CD4-positive, alpha-beta T cell (primary cell): Measurements from ENCODE around the gene ATP1A2. TPM values are rescaled to one million over a fixed set of nuclear protein-coding genes. Genes with fewer than 3 reads are reported as not detected.

ENCODE experiments used
- ATAC-seq: fragments of 200-7000 bp; cut with Tn5 transposase; one replicate; pipeline ENCODE4 v1.10.0; 2022; ENCODE audit warnings: mild to moderate bottlenecking; ENCODE audit not compliant: poor library complexity
- CTCF ChIA-PET: fragments of 350-600 bp; sonication (Branson Sonifier 250); formaldehyde crosslinking; loops from one replicate; lab custom pipeline; 2021; ENCODE audit warnings: antibody characterized with exemption, inconsistent platforms; lab: Charles Lee
- POLR2A ChIA-PET: fragments of 350-600 bp; sonication (Branson Sonifier 250); formaldehyde crosslinking; loops from one replicate; lab custom pipeline; 2021; ENCODE audit warnings: antibody characterized with exemption, inconsistent platforms; lab: Charles Lee
- DNase-seq, 14 experiments: peaks; one replicate each; pipeline ENCODE4 v3.0.0-alpha.2; 2013 to 2020; ENCODE audit warnings: mixed read lengths in 2 of 14
- H3K27ac ChIP-seq, 2 donors: one replicate each; pipeline versions ENCODE4 v1.5.1 to v1.7.0; 2013; ENCODE audit warnings: low read length in 2 of 2, low read depth in 1 of 2, mild to moderate bottlenecking in 1 of 2
- H3K27me3 ChIP-seq, 2 experiments: 1 replicate in 1 of 2; 2 replicates in 1 of 2; pipeline versions ENCODE4 v1.6.1 to v1.7.0; 2013; ENCODE audit warnings: low read length in 2 of 2, control low read depth in 1 of 2, mild to moderate bottlenecking in 1 of 2, moderate library complexity in 1 of 2; ENCODE audit not compliant: insufficient read depth in 2 of 2, control insufficient read depth in 1 of 2
- H3K36me3 ChIP-seq: one replicate; pipeline ENCODE4 v1.6.1; 2013; ENCODE audit warnings: low read length, control low read depth; ENCODE audit not compliant: insufficient read depth
- H3K4me1 ChIP-seq: one replicate; pipeline ENCODE4 v1.6.1; 2013; ENCODE audit warnings: low read length, control low read depth; ENCODE audit not compliant: insufficient read depth
- H3K4me3 ChIP-seq: one replicate; pipeline ENCODE4 v1.5.1; 2013; ENCODE audit warnings: mild to moderate bottlenecking, low read length, moderate library complexity
- H3K9me3 ChIP-seq, 2 experiments: 1 replicate in 1 of 2; 2 replicates in 1 of 2; pipeline versions ENCODE4 v1.6.1 to v1.7.0; 2013; ENCODE audit warnings: low read length in 2 of 2, mild to moderate bottlenecking in 2 of 2, control low read depth in 1 of 2, moderate library complexity in 1 of 2; ENCODE audit not compliant: control insufficient read depth in 1 of 2, insufficient read depth in 1 of 2
- H3K27ac Mint-ChIP-seq: one replicate; pipeline ENCODE4 v1.8.0; 2020; ENCODE audit warnings: mixed read lengths
- H3K27me3 Mint-ChIP-seq: one replicate; pipeline ENCODE4 v1.8.0; 2021; ENCODE audit warnings: mixed read lengths
- H3K36me3 Mint-ChIP-seq: one replicate; pipeline ENCODE4 v1.8.0; 2021; ENCODE audit warnings: low read depth, mixed read lengths
- H3K4me1 Mint-ChIP-seq: one replicate; pipeline ENCODE4 v1.8.0; 2021; ENCODE audit warnings: low read depth, mixed read lengths
- H3K4me3 Mint-ChIP-seq: one replicate; pipeline ENCODE4 v1.8.0; 2020; ENCODE audit warnings: mild to moderate bottlenecking, mixed read lengths
- H3K9me3 Mint-ChIP-seq: one replicate; pipeline ENCODE4 v1.8.0; 2020; ENCODE audit warnings: mixed read lengths
- CTCF ChIP-seq: fragments of 200-600 bp; IDR thresholded peaks from one replicate; pipeline ENCODE4 v1.8.0; 2022; ENCODE audit warnings: antibody characterized with exemption, mild to moderate bottlenecking
- intact Hi-C, 2 experiments: fragments of 100-400 bp; cut with DNase I in 1 of 2; cut with micrococcal nuclease in 1 of 2; formaldehyde crosslinking; loops; one replicate each; pipeline versions ENCODE4 v1.15.1 to v1.9.0; 2023 to 2025; cut with DNase I, micrococcal nuclease
- total RNA-seq, 174 experiments: library from RNA in 2 of 174; stranded (reverse) in 2 of 174; gene quantifications; one replicate each; pipeline ENCODE4 v1.2.3 and lab custom pipeline; 2021 to 2026

The ATP1A2 gene
- total RNA-seq, 2 experiments from 2014 or later = not detected

- Mint-ChIP-seq H3K27ac (no peak overlapping the region), H3K36me3 (no peaks in the 10 kb centered on the region), H3K4me3 (no peak overlapping the region), H3K4me1 (no peaks in the 10 kb centered on the region), H3K9me3 (no peaks in the 10 kb centered on the region), H3K27me3 (peaks cover 85% of the 10 kb centered on the region)
- Histone ChIP-seq H3K4me3 (no peak overlapping the region), H3K36me3 (no peaks in the 10 kb centered on the region), H3K27me3 (peaks cover 32 to 49% of the 10 kb centered on the region in 2 experiments), H3K27ac (no peak overlapping the region), H3K4me1 (no peaks in the 10 kb centered on the region), H3K9me3 (no peaks in the 10 kb centered on the region)
- DNase-seq (no peak), ATAC-seq (no peak)
- ChIA-PET CTCF (no interaction called here), POLR2A (no interaction called here)
- no peak for TF ChIP-seq CTCF
- intact Hi-C loops = no loop called here
These were observed 39.3 kb upstream of the ATP1A2 start for GRCh38 chr1:160076295-160076694.

GRCh38 chr1:160077486-160077885 is 38.1 kb upstream of the ATP1A2 start:
- no peak overlapping the region for H3K4me3 ChIP-seq
- no peaks in the 10 kb centered on the region for H3K36me3 ChIP-seq
- Mint-ChIP-seq H3K27me3 (peaks cover 86% of the 10 kb centered on the region), H3K27ac (no peak overlapping the region), H3K4me3 (no peak overlapping the region), H3K9me3 (no peaks in the 10 kb centered on the region), H3K4me1 (no peaks in the 10 kb centered on the region), H3K36me3 (no peaks in the 10 kb centered on the region)
- H3K4me1 ChIP-seq = no peaks in the 10 kb centered on the region
- DNase-seq (no peak), ATAC-seq (no peak)
- no peak overlapping the region for H3K27ac ChIP-seq
- POLR2A ChIA-PET = interaction anchor here (0.8 kb wide), 1 partner anchor 21 kb away, joined by 3 read pairs; the partner anchor contains the start of gene IGSF8
- H3K27me3 ChIP-seq = peaks cover 36 to 54% of the 10 kb centered on the region in 2 experiments
- intact Hi-C loops = no loop called here
- no peak for TF ChIP-seq CTCF
- no peaks in the 10 kb centered on the region for H3K9me3 ChIP-seq
- CTCF ChIA-PET = interaction anchor here (1.2 to 2.2 kb wide), 4 partner anchors 10 to 32 kb away, joined by 6 to 12 read pairs (median 8); partner anchors contain the start of gene IGSF8

- ChIA-PET POLR2A (interaction anchor here (0.6 to 1.5 kb wide), 4 partner anchors 8 to 20 kb away, joined by 3 read pairs; partner anchors contain the start of gene IGSF8), CTCF (interaction anchor here (0.6 to 3.5 kb wide), 11 partner anchors 8 to 1302 kb away, joined by 3 to 13 read pairs (median 6); partner anchors contain the start of genes IGSF8 and KCNJ10)
- Mint-ChIP-seq H3K4me3 (no peak overlapping the region), H3K9me3 (no peaks in the 10 kb centered on the region), H3K27me3 (peaks cover 84% of the 10 kb centered on the region), H3K36me3 (no peaks in the 10 kb centered on the region), H3K4me1 (no peaks in the 10 kb centered on the region), H3K27ac (no peak overlapping the region)
- Histone ChIP-seq H3K27ac (no peak overlapping the region), H3K4me1 (peaks cover 4% of the 10 kb centered on the region), H3K27me3 (peaks cover 45 to 60% of the 10 kb centered on the region in 2 experiments), H3K9me3 (no peaks in the 10 kb centered on the region), H3K36me3 (no peaks in the 10 kb centered on the region), H3K4me3 (no peak overlapping the region)
- intact Hi-C loops = loop anchor here in 1 of 2 experiments (1.0 kb wide), 1 partner anchor 30 kb away; no protein-coding TSS in a partner anchor
- TF ChIP-seq CTCF = peak; percentile 75
- ATAC-seq (peak; percentile 90), DNase-seq (peak in 12 of 14 experiments; percentile 33 to 75 (median 52))
These were observed 36.9 kb upstream of the ATP1A2 start for GRCh38 chr1:160078512-160079195.
